HUDEP-2 (cell line): ENCODE results near the gene ADIPOQ.
"Not testable (repeated sequence)": the region's sequence is repeated elsewhere in the genome, so short reads cannot be mapped to it uniquely, and the experiment has no call there.

ENCODE experiments used
- DNase-seq, 76 experiments: peaks; one replicate each; lab custom pipeline; 2025; ENCODE audit not compliant: unreplicated experiment in 76 of 76; lab: John Stamatoyannopoulos, UW

ADIPOQ gene

DNA sequence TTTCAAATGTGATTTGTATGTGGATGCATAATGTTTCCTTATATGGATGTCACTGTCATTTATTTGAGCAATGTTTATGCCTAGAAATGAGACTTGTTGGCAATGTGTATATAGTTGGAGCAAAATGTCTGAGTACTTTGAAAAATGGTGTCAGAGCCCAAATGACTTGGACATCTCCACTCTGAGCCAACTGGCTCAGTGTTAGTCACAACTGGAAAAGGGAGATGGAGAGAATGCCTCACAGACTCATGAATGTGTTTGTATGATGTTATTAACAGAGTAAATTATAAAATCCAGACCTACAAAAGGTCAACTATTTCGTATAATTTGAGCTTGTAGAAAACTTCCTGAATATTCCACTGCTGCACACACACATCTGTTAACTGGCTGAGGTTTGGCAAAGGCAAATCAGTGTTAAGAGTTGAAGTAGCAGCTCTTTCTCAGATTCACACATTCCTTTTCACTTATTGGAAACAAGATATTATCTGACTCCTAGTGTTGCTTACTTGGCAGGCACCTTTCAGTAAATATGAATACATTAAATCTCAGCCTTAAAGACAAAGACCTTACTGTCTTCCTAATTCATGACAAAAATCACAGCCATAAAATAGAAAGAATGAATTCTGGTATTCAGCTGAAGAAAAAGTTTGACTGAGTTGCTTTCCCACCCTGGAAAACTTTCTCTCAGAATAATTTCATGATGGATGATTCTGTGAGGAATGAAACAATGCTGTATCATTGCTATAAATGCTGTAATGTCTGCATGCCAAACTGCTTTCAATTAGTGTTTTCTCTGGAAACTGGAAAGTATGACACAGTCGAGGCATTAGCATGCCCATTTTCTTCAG lies 27.0 kb downstream of the ADIPOQ start:
- DNase-seq = no peak

DNA sequence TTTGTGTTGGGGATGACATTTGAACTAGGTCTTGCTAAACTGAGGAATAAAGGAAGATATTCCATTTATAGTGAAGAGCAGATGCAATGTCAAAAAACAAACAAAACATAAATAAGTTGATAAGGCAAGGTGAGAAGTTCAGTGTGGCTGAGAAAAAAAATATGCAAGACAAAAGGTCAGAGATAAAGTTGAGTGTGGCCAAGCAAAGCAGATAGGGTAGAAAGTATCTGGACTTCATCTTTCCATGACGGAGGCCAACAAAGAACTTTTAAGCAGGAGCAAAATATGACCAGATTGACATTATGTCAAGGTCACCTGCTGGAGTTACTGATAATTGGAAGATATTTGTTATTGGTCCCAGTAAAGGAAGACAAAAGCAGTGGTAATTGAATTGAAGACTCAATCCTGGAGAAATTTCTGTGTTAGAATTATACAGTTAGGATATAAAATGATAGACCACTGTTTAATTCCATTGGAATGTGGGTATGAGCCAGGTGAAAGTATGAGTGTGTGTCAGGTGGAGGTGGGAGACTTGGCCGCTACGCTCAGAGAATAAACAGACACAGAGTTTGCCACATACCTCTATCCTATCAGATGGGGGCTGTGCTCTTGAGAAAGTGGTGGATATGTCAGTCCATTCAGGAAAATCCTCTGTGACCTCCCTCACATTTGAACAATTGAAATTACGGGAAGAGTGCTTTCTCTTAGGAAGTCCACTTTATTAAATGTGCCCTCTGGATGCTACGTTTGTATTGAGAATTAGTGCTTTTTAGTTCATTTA lies 28.1 kb downstream of the ADIPOQ start:
- no peak for DNase-seq

DNA sequence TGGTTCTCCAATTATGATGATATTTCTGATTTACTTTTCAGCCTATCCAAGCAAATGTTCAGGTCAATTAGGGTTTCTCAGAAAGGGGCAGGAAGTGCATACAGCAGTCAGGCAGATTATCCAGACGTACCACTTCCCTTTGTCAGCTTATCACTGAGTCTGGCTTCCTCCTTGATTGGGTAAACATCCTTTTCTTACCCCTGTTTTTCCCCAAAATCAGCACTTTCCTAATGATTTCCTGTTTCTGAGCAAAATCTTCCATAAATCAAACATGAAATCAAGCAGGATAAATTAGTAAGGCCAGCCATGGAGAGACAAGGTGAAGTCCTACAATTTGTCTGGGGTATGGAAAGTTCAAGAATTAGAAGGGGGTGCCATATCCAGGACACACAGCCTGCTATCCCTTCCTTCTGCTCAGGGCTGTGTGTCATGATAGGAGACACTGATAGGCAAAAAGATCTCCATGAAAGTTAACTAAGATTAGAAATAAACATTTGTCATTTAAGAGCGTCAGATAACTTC lies 29.0 kb downstream of the ADIPOQ start:
- no peak for DNase-seq

DNA sequence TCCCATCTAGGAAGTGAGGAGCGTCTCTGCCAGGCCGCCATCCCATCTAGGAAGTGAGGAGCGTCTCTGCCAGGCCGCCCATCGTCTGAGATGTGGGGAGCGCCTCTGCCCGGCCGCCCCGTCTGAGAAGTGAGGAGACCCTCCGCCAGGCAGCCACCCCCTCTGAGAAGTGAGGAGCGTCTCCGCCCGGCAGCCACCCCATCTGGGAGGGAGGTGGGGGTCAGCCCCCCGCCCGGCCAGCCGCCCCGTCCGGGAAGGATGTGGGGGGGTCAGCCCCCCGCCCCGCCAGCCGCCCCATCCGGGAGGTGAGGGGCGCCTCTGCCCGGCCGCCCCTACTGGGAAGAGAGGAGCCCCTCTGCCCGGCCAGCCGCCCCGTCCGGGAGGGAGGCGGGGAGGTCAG lies 31.3 kb downstream of the ADIPOQ start:
- not testable (repeated sequence) for DNase-seq

DNA sequence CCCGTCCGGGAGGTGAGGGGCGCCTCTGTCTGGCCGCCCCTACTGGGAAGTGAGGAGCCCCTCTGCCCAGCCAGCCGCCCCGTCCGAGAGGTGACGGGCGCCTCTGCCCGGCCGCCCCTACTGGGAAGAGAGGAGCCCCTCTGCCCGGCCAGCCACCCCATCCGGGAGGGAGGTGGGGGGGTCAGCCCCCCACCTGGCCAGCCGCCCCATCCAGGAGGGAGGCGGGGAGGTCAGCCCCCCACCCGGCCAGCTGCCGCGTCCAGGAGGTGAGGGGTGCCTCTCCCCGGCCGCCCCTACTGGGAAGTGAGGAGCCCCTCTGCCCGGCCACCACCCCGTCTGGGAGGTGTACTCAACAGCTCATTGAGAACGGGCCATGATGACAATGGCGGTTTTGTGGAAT lies 31.7 kb downstream of the ADIPOQ start:
- not testable (repeated sequence) for DNase-seq

DNA sequence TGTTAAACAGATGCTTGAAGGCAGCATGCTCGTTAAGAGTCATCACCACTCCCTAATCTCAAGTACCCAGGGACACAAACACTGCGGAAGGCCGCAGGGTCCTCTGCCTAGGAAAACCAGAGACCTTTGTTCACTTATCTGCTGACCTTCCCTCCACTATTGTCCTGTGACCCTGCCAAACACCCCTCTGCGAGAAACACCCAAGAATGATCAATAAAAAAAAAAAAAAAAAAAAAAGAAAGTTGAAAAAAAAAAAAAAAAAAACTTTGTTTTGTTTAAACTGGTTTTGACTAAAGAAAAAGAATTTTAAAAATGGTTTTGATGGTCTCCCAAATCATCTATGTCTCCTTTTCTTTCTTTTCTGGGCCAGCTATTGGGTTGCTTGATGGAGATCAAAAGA lies 32.3 kb downstream of the ADIPOQ start:
- not testable (repeated sequence) for DNase-seq

DNA sequence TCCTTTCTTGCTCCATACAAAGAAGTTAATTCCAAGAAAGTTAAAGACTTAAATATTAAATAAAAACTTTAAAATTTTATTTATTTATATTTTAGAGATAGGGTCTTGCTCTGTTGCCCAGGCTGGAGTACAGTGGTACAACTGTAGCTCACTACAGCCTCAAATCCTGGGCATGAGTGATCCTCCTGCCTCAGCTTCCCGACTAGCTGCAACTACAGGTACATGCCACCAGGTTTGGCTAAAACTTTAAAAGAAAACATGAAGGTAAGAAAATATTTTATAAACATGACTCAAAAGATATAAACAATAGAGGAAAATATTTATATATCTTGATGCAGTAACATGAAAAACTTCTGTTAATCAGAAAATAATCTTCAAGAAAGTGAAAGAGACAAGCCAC lies 33.2 kb downstream of the ADIPOQ start:
- DNase-seq = no peak

DNA sequence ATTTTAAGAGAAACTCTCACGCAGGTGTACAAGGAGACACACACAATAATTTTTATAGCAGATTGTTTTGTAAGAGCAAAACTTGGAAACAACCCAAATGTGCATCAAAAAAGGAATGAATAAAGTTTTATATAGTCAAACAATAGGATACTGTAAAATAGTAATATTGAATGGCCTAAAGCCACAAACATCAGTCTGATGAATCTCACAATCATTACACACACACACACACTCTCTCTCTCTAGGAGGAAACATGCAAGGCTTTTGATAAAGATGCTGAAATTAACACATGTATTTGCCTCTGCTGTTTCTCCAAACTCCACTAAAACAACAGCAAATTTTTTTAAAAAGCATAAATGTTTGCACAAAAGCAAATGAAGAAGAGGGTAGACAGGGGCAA lies 37.3 kb downstream of the ADIPOQ start:
- DNase-seq = no peak

DNA sequence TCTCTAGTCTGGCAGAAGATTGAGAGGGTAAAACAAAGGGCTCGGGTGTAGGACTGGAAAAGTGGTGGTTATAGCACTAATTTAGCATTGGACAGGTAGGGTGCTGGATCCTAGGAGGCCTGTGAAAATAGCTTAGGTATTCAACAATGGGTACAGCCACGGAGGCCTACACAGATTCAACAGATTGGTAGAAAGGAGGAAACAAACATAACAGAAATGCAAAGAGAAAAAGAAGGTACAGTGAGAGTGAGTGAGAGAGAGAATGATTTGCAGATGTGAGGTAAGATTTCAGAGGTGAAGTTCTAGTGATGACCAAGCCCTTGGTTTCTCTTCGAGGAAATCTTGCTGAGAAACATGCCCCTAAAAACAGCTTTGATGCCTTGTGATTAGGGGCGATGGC lies 37.9 kb downstream of the ADIPOQ start:
- DNase-seq = no peak

DNA sequence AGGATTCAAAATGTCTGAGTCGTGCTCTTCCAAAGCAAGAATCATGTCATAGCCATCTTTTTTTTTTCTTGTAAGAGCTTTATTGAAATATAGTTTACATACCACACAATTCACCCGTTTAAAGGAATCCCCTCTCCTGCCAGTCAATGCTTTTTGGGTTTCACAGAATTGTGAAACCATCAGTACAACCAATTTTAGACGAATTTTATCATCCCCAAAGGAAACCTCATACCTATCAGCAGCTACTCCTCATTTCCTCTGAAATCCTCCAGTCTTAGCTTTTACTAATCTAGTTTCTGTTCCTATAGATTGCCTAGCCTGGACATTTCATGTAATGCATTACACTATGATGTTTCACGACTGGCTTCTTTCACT lies 39.6 kb downstream of the ADIPOQ start:
- no peak for DNase-seq

DNA sequence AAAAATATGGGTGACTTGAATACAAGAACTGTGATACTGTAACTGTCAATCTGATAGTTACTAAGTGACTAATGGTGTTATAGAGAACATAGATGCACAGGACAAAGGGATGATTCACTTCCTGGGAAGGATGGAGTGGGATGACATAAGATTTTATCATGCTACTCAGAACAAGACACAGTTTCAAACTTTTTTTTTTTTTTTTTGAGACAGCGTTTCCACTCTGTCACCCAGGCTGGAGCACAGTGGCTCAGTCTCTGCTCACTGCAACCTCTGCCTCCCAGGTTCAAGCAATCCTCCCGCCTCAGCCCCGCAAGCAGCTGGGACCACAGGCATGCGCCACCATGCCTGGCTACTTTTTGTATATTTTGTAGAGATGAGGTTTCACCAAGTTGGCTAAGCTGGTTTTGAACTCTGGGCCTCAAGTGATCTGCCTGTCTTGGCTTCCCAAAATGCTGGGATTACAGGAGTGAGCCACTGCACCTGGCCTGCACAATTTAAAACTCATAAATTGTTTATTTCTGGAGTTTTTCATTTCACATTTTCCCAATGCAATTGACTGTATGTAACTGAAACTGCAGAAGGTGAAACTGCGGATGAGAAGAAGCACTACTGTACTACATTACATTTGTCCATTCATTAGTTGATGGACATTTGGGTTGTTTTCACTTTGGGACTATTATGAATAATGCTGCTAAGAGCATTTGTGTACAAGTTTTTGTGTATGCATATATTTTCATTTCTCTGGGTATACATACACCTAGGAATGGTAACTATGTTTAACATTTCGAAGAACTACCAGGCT lies 40.6 kb downstream of the ADIPOQ start:
- peak in 23 of 76 experiments; percentile 3 to 70 (median 33) for DNase-seq

DNA sequence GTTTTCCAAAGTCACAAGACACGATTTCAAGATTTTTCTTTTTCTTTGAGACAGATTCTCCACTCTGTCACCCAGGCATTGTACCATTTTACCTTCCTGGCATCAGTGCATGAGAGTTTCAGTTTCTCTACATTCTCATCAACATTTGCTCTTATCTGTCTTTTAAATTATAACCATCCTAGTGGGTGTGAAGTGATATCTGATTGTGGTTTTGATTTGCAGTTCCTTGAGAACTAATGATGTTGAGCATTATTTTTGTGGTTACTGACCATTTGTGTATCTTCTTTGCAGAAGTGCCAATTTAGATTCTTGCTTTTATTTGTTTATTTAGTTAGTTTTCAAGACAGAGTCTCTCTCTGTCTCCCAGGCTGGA lies 41.2 kb downstream of the ADIPOQ start:
- peak in 2 of 76 experiments; percentile 8 to 18 for DNase-seq

DNA sequence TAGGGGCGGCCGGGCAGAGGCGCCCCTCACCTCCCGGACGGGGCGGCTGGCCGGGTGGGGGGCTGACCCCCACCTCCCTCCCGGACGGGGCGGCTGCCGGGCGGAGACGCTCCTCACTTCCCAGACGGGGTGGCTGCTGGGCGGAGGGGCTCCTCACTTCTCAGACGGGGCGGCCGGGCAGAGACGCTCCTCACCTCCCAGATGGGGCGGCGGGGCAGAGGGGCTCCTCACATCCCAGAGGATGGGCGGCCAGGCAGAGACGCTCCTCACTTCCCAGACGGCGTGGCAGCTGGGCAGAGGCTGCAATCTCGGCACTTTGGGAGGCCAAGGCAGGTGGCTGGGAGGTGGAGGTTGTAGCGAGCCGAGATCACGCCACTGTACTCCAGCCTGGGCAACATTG lies 42.4 kb downstream of the ADIPOQ start:
- DNase-seq = not testable (repeated sequence)

DNA sequence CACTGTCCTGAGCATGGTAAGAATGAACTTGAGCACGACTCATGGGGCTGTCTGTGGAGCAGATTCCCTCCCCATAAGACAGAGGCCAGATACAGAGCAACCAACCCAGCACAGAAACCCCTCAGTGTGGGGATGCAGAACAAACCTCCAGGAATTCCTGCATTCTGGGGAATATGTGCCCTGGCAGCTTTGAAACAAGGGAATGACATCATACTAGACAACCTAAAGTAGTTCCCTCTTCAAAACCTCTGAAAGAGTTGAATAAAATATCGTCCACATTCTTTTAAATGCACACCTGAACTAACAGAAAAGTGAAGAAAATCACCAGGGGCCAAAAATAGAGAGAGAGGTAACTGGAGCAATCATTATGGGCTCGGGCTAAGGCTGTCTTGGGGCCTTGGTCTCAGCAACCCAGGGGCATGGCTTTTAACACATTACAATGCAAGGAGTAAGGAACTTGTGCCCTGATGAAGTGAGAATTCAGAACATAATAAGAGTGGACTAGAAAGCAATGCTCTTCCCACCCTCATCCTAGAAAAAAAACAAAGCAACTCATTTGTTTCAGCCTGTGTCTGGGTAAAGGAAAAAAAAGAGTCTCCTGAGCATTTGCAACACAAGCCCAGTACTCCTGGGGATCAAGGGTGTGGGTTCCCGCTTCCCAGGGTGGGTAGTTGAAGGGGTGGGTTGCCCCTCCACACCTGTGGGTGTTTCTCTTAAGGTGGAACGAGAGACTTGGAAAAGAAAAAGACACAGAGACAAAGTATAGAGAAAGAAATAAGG lies 43.9 kb downstream of the ADIPOQ start:
- DNase-seq = no peak

DNA sequence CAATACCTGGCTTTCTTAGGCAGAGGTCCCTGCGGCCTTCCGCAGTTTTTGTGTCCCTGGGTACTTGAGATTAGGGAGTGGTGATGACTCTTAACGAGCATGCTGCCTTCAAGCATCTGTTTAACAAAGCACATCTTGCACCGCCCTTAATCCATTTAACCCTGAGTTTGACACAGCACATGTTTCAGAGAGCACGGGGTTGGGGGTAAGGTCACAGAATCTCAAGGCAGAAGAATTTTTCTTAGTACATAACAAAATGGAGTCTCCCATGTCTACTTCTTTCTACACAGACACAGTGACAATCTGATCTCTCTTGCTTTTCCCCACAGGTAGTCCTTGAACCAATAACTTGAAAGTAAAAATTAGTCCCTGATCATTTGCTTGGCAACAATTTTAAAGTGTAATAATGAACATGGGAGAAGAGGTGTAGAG lies 45.0 kb downstream of the ADIPOQ start:
- not testable (repeated sequence) for DNase-seq

DNA sequence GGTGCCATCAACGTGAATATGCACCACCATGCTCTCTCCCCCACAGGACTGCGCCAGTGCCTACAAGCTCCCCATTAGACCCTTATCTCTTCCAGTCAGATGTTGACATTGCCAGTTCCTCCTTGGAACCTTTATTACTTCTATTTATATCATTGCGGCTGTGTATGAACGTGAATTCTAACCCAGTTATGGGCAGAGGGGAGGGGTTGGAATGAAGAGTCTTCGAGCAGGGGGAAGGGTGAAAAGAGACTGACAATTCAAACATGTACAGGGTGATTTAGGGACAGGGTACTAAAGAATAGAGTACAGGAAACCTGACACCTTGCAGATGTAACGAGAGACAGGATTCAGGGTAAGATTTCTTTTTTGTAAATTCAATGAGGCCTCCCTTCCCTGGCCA lies 46.1 kb downstream of the ADIPOQ start:
- peak in 13 of 76 experiments; percentile 6 to 62 (median 16) for DNase-seq

DNA sequence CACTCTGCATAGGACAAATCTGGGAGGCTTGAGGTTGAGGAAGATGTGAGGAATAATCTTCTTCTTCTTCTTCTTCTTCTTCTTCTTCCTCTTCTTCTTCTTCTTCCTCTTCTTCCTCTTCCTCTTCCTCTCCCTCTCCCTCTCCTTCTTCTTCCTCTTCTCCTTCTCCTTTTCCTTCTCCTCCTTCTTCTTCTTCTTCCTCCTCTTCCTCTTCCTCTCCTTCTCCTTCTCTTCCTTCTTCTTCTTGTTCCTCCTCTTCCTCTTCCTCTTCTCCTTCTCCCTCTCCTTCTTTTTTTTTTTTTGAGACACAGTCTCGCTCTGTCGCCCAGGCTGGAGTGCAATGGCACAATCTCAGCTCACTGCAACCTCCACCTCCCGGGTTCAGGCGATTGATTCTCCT lies 47.2 kb downstream of the ADIPOQ start:
- DNase-seq = not testable (repeated sequence)

DNA sequence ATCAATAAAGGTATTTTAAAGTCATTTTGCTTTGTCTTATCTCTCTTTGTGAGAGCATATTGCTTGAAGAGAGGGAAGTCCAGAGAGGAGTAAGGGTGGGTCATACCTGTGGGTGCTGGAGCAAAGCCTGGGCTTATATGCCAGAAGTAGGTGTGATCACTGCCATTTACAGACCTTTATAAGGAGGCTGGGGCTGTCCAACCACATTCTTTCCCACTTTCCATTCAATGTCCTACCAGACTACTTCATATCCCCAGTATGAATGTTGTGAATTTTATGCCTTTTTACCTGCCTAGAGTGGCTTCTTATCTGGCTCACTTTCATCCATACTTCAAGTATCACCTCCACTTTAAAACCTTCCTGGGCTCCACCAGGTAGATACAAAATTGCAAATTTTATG lies 48.4 kb downstream of the ADIPOQ start:
- no peak for DNase-seq

DNA sequence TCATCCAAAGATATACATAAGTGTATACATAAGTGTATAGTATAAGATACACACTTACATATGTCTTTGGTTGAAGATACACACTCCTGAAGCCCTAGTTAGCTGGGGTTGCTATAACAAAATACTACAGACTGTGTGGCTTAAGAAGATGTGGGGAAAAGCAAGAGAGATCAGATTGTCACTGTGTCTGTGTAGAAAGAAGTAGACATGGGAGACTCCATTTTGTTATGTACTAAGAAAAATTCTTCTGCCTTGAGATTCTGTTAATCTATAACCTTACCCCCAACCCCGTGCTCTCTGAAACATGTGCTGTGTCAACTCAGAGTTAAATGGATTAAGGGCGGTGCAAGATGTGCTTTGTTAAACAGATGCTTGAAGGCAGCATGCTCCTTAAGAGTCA lies 50.6 kb downstream of the ADIPOQ start:
- not testable (repeated sequence) for DNase-seq

DNA sequence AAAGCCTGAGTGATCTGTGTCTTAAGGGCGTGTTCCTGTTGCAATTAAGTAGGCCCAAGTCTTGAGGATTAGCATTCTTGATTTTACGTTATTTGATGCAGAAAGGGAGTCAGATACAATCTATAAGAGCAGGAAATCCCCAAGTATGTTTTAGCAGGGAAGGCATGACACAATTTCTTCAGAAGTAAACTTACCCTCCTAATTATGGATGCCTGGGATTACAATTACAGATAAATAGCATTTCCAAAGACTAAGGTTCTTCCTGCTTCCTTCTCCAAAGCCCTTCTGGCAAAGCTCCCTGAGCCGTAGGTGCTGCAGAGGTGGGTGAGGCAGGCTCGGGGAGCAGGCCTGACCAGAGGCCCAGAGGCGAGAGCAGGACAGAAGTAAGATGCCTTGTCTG lies 52.9 kb downstream of the ADIPOQ start:
- DNase-seq = no peak
